Fibroblast of skin of right biceps (primary cell): Measurements from ENCODE around the gene POLH.
A peak's percentile ranks its signal among the peaks of the same experiment; 100 is the strongest.
"Not testable (repeated sequence)": the region's sequence is repeated elsewhere in the genome, so short reads cannot be mapped to it uniquely, and the experiment has no call there.

Experiments used
- DNase-seq: peaks from one replicate; pipeline ENCODE4 v3.0.0-alpha.2; 2013

Gene POLH

GRCh38 chr6:43634702-43635303 is 58.8 kb downstream of the POLH start:
- no peak for DNase-seq

DNA sequence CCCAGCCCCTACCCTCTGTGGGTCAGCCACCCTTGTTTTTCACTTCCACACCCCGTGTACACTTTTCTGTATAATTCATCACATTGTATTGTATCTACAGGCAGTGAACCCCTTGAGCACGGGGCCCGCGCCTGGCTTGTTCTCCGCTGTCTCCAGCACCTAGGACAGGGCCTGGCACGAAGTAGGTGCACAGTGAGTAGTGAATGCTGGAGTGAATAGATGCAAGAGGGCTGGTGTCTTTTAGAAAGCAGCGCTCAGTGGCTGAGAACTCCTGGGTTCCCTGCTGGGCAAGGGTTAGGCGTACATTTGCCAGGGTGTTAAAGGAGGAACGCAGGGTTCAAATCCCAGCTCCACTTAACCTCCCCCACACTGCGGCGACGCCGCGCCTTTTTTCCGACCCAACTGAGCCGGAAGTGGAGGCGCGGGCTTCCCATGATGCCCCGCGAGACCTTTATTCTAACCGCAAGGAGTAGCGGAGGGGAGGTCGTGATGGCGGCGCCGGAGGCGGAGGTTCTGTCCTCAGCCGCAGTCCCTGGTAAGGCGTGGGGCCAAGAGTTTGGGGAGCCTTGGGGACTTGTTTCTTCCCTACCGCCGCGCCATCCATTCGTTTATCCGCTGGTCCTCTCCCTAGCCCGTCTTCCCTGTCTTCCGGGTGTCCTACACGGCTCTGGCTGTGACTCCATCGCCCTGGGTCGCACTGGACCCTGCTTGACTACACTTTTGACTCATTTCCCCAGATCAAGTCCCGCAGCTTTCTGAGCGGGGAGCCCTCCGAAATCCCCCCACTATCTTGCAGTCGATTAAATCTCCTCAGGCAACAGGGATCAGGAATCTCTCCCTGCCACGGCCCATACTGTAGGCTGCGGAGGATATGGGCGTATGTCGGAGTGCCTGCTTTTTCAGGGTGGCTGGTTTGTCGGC is 59.7 kb downstream of the POLH start, which contains the start of gene MAD2L1BP:
Gene MAD2L1BP (plus strand): TSS at position 454 of the 921 bp plus-strand sequence. CDS start 36 bp downstream, at position 490.
- peak; percentile 80 for DNase-seq

DNA sequence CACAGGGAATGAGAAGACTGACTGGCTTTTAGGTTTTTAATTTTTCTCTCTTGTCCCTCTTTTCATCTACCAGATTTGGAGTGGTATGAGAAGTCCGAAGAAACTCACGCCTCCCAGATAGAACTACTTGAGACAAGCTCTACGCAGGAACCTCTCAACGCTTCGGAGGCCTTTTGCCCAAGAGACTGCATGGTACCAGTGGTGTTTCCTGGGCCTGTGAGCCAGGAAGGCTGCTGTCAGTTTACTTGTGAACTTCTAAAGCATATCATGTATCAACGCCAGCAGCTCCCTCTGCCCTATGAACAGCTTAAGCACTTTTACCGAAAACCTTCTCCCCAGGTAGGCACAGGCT is 60.3 kb downstream of the POLH start:
- no peak for DNase-seq

DNA sequence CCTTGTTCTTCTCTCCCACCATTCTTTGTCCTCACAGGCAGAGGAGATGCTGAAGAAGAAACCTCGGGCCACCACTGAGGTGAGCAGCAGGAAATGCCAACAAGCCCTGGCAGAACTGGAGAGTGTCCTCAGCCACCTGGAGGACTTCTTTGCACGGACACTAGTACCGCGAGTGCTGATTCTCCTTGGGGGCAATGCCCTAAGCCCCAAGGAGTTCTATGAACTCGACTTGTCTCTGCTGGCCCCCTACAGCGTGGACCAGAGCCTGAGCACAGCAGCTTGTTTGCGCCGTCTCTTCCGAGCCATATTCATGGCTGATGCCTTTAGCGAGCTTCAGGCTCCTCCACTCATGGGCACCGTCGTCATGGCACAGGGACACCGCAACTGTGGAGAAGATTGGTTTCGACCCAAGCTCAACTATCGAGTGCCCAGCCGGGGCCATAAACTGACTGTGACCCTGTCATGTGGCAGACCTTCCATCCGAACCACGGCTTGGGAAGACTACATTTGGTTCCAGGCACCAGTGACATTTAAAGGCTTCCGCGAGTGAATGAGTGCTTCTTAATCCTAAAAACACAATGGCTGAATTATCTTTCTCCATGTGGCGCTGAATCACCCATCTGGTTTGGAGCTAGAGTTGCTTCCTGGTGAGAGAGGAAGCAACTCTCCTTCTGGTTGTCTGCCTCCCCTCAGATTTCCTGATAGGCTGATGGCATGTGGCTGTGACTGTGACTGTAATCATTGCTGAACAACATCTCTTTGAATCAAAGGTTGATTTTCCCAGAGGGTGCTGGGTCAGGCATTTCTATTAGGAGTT is 64.2 kb downstream of the POLH start:
- DNase-seq = peak; percentile 34

GRCh38 chr6:43644940-43645612 is 69.1 kb downstream of the POLH start, which contains the start of gene RSPH9:
Gene RSPH9, plus strand, starts transcription at chr6:43645036. Its CDS starts 63 bp downstream, at chr6:43645099.
- DNase-seq = peak; percentile 54

- no peak for DNase-seq
Observed at GRCh38 chr6:43645613-43645964, 69.6 kb downstream of the POLH start.

DNA sequence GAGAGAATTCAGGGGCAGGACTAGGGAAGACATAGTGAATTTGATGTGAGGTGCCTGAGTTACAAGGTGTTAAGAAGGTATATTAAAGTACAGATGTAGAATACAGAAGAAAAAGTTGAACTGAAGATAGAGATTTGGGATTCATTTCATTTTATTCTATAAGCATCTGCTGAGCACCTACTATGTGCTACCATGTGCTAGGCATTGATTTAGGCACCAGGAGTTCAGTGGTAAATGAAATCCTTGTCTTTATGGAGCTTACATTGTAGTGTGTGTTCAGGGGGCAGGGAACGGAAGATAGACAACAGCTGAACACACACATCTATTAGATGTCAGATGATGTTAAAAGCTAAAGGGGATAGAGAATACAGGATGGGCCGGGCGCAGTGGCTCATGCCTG is 71.6 kb downstream of the POLH start:
- DNase-seq = no peak

- DNase-seq = no peak
Observed at GRCh38 chr6:43648248-43648647, 72.3 kb downstream of the POLH start.

- DNase-seq = not testable (repeated sequence)
Observed at GRCh38 chr6:43652822-43653221, 76.8 kb downstream of the POLH start.

DNA sequence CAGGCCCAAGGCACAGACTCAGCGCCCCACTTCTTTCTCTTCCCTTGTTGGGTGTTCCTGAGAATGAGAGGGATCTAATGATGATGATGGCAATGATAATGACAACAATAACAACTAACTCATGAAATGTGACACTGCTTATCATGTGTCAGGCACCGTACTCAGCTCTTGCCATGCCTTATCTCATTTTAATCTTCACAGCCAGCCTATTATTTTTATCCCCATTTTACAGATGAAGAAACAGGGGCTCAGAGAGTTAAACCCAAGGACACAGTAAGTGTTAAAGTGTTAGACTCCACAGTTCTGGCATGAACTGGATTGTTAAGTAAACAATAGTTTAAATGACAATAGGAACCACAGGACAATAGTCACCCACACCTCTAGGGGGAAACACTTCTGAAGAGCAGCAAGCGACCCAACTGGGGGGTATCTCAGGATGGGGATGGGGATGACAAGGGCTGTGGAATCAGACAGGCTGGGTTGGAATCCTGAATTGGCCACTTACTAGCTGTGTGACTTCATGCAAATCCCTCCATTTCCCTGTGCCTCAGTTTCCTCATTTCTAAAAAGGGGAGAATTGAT is 81.3 kb downstream of the POLH start:
- no peak for DNase-seq

GRCh38 chr6:43658161-43658560 is 82.2 kb downstream of the POLH start:
- DNase-seq = no peak

DNA sequence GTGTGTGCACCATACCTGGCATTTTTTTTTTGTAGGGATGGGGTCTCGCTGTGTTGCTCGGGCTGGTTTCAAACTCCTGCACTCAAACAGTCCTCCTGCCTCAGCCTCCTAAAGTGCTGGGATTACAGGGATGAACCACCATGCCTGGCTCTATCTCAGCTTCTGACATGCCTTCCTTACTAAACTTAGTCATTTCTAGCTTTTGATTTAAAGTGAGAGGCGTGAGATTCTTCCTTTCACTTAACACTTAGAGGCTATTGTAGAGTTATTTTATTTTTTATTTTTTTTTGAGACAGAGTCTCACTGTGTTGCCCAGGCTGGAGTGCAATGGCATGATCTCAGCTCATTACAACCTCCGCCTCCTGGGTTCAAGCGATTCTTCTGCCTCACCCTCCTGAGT is 87.0 kb downstream of the POLH start:
- not testable (repeated sequence) for DNase-seq
